B cell (primary cell): Measurements from ENCODE around the gene ORC2. TPM values are rescaled to one million over a fixed set of nuclear protein-coding genes. Genes with fewer than 3 reads are reported as not detected.

Experiments
- ATAC-seq: fragments of 200-7000 bp; cut with Tn5 transposase; one replicate; pipeline ENCODE4 v1.10.0; 2021; ENCODE audit warnings: low read depth, mild to moderate bottlenecking, moderate number of reproducible peaks, moderate library complexity
- CTCF ChIA-PET: fragments of 350-600 bp; sonication (Branson Sonifier 250); formaldehyde crosslinking; loops from one replicate; lab custom pipeline; 2021; ENCODE audit warnings: antibody characterized with exemption, inconsistent platforms; lab: Charles Lee
- POLR2A ChIA-PET: fragments of 350-600 bp; sonication (Branson Sonifier 250); formaldehyde crosslinking; loops from one replicate; lab custom pipeline; 2021; ENCODE audit warnings: antibody characterized with exemption; lab: Charles Lee
- DNase-seq: peaks from one replicate; pipeline ENCODE4 v3.0.0; 2013
- H2AFZ ChIP-seq: 2 replicates; pipeline ENCODE4 v1.6.1; 2012; ENCODE audit warnings: mild to moderate bottlenecking, low read depth, low read length; ENCODE audit not compliant: insufficient read depth, poor library complexity, severe bottlenecking
- H3K27ac ChIP-seq, 2 donors: 1 replicate in 1 of 2; 2 replicates in 1 of 2; pipeline ENCODE4 v1.5.1; 2012 to 2013; ENCODE audit warnings: low read length in 2 of 2, mild to moderate bottlenecking in 2 of 2, moderate library complexity in 1 of 2
- H3K27me3 ChIP-seq, 4 experiments: fragments of 200-600 bp in 1 of 4; sonication (generic) in 1 of 4; replicated peaks in 1 of 4; 1 replicate in 2 of 4; 2 replicates in 2 of 4; pipeline versions ENCODE4 v1.6.1 to v1.7.0; 2013 to 2016; ENCODE audit warnings: low read length in 3 of 4, mild to moderate bottlenecking in 2 of 4, mixed read lengths in 1 of 4, moderate library complexity in 1 of 4; ENCODE audit not compliant: insufficient read depth in 4 of 4, control insufficient read depth in 3 of 4; ENCODE audit errors: control extremely low read depth in 1 of 4
- H3K36me3 ChIP-seq, 2 experiments: replicated peaks in 1 of 2; 1 replicate in 1 of 2; 2 replicates in 1 of 2; pipeline versions ENCODE4 v1.6.1 to v1.7.1; 2013; ENCODE audit warnings: low read length in 1 of 2; ENCODE audit not compliant: insufficient read depth in 2 of 2, control insufficient read depth in 1 of 2; ENCODE audit errors: control extremely low read depth in 1 of 2, extremely low read depth in 1 of 2
- H3K4me1 ChIP-seq, 2 donors: fragments of 200-600 bp in 1 of 2; sonication (generic) in 1 of 2; 1 replicate in 1 of 2; 2 replicates in 1 of 2; pipeline versions ENCODE4 v1.5.1 to v1.6.1; 2013 to 2017; ENCODE audit warnings: low read length in 2 of 2; ENCODE audit not compliant: control insufficient read depth in 2 of 2, insufficient read depth in 2 of 2
- H3K4me2 ChIP-seq: replicated peaks from 2 replicates; pipeline ENCODE3; 2012; ENCODE audit warnings: mild to moderate bottlenecking, low read depth, low read length; ENCODE audit not compliant: poor library complexity, severe bottlenecking
- H3K4me3 ChIP-seq, 5 experiments: fragments of 200-600 bp in 1 of 5; sonication (generic) in 1 of 5; 1 replicate in 3 of 5; 2 replicates in 2 of 5; pipeline versions ENCODE4 v1.5.1 to v1.7.0; 2011 to 2016; ENCODE audit warnings: low read length in 4 of 5, mild to moderate bottlenecking in 4 of 5, low read depth in 2 of 5, control low read depth in 1 of 5, moderate library complexity in 1 of 5; ENCODE audit not compliant: insufficient read depth in 1 of 5; ENCODE audit errors: control extremely low read depth in 1 of 5, extremely low read depth in 1 of 5
- H3K79me2 ChIP-seq: fragments of 200-600 bp; sonication (generic); one replicate; pipeline ENCODE4 v1.6.0; 2016; ENCODE audit warnings: low read length; ENCODE audit not compliant: control insufficient read depth, insufficient read depth
- H3K9ac ChIP-seq: fragments of 200-600 bp; sonication (generic); 2 replicates; pipeline ENCODE4 v1.6.1; 2017; ENCODE audit warnings: mild to moderate bottlenecking, low read length, moderate library complexity
- H3K9me3 ChIP-seq, 3 donors: one replicate each; pipeline versions ENCODE4 v1.6.1 to v1.7.1; 2013; ENCODE audit warnings: low read length in 2 of 3; ENCODE audit not compliant: control insufficient read depth in 2 of 3, insufficient read depth in 1 of 3; ENCODE audit errors: control extremely low read depth in 1 of 3
- H4K20me1 ChIP-seq: 2 replicates; pipeline ENCODE4 v1.6.0; 2012; ENCODE audit warnings: mild to moderate bottlenecking, low read length; ENCODE audit not compliant: insufficient read depth, control insufficient read depth, poor library complexity, severe bottlenecking
- H3K27ac Mint-ChIP-seq: one replicate; pipeline ENCODE4 v1.8.0; 2021; ENCODE audit warnings: mixed read lengths
- H3K27me3 Mint-ChIP-seq: one replicate; pipeline ENCODE4 v1.8.0; 2021; ENCODE audit warnings: mixed read lengths
- H3K4me1 Mint-ChIP-seq: one replicate; pipeline ENCODE4 v1.8.0; 2021; ENCODE audit warnings: mixed read lengths
- H3K4me3 Mint-ChIP-seq: one replicate; pipeline ENCODE4 v1.8.0; 2021; ENCODE audit warnings: mixed read lengths
- H3K9me3 Mint-ChIP-seq: one replicate; pipeline ENCODE4 v1.8.0; 2022; ENCODE audit warnings: mixed read lengths; ENCODE audit not compliant: insufficient read depth
- EZH2 ChIP-seq: IDR thresholded peaks from 2 replicates; pipeline ENCODE4 v1.6.1; 2012; ENCODE audit warnings: borderline replicate concordance, low read depth, mild to moderate bottlenecking, moderate library complexity, low read length; ENCODE audit not compliant: insufficient read depth, poor library complexity, severe bottlenecking
- WGBS: methylation state at CpG from one replicate; pipeline ENCODE4 v1.1.5; 2013; ENCODE audit warnings: missing lambda C conversion rate; ENCODE audit not compliant: insufficient coverage; 5-methylcytosine and 5-hydroxymethylcytosine counted together
- intact Hi-C: fragments of 100-400 bp; cut with micrococcal nuclease; formaldehyde crosslinking; loops from one replicate; pipeline ENCODE4 v1.10.0; 2022
- polyA plus RNA-seq: library from polyadenylated mRNA; depleted of rRNA; stranded (reverse); fragments of >200 nt; gene quantifications from 2 replicates; pipeline ENCODE4 v1.2.3, GENCODE V29; 2012
- total RNA-seq, 2 donors: library from RNA; stranded (reverse); fragments of 120-200 nt in 1 of 2; gene quantifications; 1 replicate in 1 of 2; 2 replicates in 1 of 2; pipeline versions ENCODE4 v1.2.3 to v1.2.4, GENCODE V29; 2013 to 2022
- TF ChIP-seq, protein P1 (sequence below): fragments of 200-600 bp; IDR thresholded peaks from one replicate; pipeline ENCODE4 v1.8.0; 2022; ENCODE audit warnings: antibody characterized with exemption, mild to moderate bottlenecking

ORC2 gene
- total and polyA plus RNA-seq, 2 donors (not counting 1 experiment from before 2014, with no cell fraction given), result 6.4 to 50.6 TPM

GRCh38 chr2:200950378-200950777, 13.1 kb downstream of the ORC2 start:
- ATAC-seq (no peak), DNase-seq (no peak)
- no peak overlapping the region for H3K27ac ChIP-seq
- ChIA-PET POLR2A (no interaction called here), CTCF (no interaction called here)
- no peak overlapping the region for H3K4me2 ChIP-seq
- TF ChIP-seq EZH2, result no peak
- TF ChIP-seq, protein P1, sequence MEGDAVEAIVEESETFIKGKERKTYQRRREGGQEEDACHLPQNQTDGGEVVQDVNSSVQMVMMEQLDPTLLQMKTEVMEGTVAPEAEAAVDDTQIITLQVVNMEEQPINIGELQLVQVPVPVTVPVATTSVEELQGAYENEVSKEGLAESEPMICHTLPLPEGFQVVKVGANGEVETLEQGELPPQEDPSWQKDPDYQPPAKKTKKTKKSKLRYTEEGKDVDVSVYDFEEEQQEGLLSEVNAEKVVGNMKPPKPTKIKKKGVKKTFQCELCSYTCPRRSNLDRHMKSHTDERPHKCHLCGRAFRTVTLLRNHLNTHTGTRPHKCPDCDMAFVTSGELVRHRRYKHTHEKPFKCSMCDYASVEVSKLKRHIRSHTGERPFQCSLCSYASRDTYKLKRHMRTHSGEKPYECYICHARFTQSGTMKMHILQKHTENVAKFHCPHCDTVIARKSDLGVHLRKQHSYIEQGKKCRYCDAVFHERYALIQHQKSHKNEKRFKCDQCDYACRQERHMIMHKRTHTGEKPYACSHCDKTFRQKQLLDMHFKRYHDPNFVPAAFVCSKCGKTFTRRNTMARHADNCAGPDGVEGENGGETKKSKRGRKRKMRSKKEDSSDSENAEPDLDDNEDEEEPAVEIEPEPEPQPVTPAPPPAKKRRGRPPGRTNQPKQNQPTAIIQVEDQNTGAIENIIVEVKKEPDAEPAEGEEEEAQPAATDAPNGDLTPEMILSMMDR, result no peak
- Mint-ChIP-seq H3K4me1 (no peaks in the 10 kb centered on the region), H3K9me3 (no peaks in the 10 kb centered on the region), H3K4me3 (no peak overlapping the region), H3K27me3 (no peaks in the 10 kb centered on the region), H3K27ac (no peak overlapping the region)
- no peaks in the 10 kb centered on the region for H4K20me1 ChIP-seq
- H2AFZ ChIP-seq, result no peak overlapping the region
- H3K36me3 ChIP-seq, result peaks cover 3 to 47% of the 10 kb centered on the region in 2 experiments
- no peak overlapping the region for H3K9ac ChIP-seq
- H3K79me2 ChIP-seq, result peaks cover 4% of the 10 kb centered on the region
- no peaks in the 10 kb centered on the region for H3K4me1 ChIP-seq
- H3K4me3 ChIP-seq, result no peak overlapping the region
- no CpG with 5 or more reads among the region's 3 CpGs for WGBS
- intact Hi-C loops, result no loop called here
- H3K27me3 ChIP-seq, result no peaks in the 10 kb centered on the region
- H3K9me3 ChIP-seq, result no peaks in the 10 kb centered on the region

DNA sequence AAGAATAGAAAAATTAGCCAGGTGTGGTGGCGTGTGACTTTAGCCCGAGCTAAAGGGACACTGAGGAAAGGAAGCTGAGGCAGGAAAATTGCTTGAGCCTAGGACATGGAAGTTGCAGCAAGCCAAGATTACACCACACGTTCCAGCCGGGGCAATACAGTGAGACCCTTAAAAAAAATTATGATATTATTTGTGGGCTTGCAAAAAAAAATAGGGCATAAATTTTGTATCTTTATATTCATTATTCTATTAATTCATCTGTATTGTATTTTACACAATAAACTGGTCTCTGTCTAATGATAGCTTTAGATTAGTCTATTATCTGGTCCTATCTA, 18.1 kb downstream of the ORC2 start:
- Histone ChIP-seq H3K27ac (no peak overlapping the region), H3K4me3 (no peak overlapping the region), H3K36me3 (peaks cover 1 to 51% of the 10 kb centered on the region in 2 experiments), H3K9me3 (no peaks in the 10 kb centered on the region), H3K4me1 (no peaks in the 10 kb centered on the region), H3K4me2 (no peak overlapping the region), H3K27me3 (no peaks in the 10 kb centered on the region), H2AFZ (no peak overlapping the region), H4K20me1 (no peaks in the 10 kb centered on the region), H3K9ac (no peak overlapping the region), H3K79me2 (peaks cover 4% of the 10 kb centered on the region)
- ChIA-PET CTCF (interaction anchor here (1.4 to 1.6 kb wide), 2 partner anchors 11 to 232 kb away, joined by 3 to 5 read pairs; no protein-coding TSS in a partner anchor), POLR2A (no interaction called here)
- no peaks in the 10 kb centered on the region for H3K4me1 Mint-ChIP-seq
- TF ChIP-seq EZH2, result no peak
- TF ChIP-seq, protein P1, result no peak
- no peak for ATAC-seq
- H3K27me3 Mint-ChIP-seq, result no peaks in the 10 kb centered on the region
- no CpG with 5 or more reads among the region's 4 CpGs for WGBS
- H3K27ac Mint-ChIP-seq, result no peak overlapping the region
- DNase-seq, result no peak
- intact Hi-C loops, result no loop called here
- H3K4me3 Mint-ChIP-seq, result no peak overlapping the region
- no peaks in the 10 kb centered on the region for H3K9me3 Mint-ChIP-seq
